ENCODE measurements around the gene PFDN6. TPM values are rescaled to one million over a fixed set of nuclear protein-coding genes. Genes with fewer than 3 reads are reported as not detected.

The PFDN6 gene
- polyA plus RNA-seq, 1 of the 3 experiments (the other 2 are of a cell fraction) = 182 TPM

- H3K36me3 ChIP-seq (replicated peaks in 1 of 2; ENCODE audit: control insufficient read depth in 1 of 2, insufficient read depth in 2 of 2, low read length in 1 of 2) = peaks cover 19 to 27% of the 10 kb centered on the region in 2 experiments
- WGBS (ENCODE audit: low lambda C conversion rate) = 2% methylated on average over 37 of the region's 44 CpGs
- POLR2A ChIA-PET = interaction anchor here (0.8 to 1.9 kb wide), 7 partner anchors 9 to 346 kb away, joined by 3 to 11 read pairs (median 6); partner anchors contain the start of genes B3GALT4, PFDN6, RPS18 and VPS52
- H3K9me2 ChIP-seq = no peaks in the 10 kb centered on the region
- H3K4me2 ChIP-seq = peak within 1 kb of the TSS; percentile 99
- CTCF ChIA-PET = interaction anchor here (0.7 to 4.5 kb wide), 9 partner anchors 18 to 408 kb away, joined by 3 to 16 read pairs (median 4); partner anchors contain the start of genes RPS18 and VPS52
- H3K9me3 ChIP-seq = no peaks in the 10 kb centered on the region
- peak; percentile 92 for DNase-seq
- H3K4me3 ChIP-seq (ENCODE audit: low read depth in 2 of 2, low read length in 1 of 2) = peak within 1 kb of the TSS; percentile 56
- no peaks in the 10 kb centered on the region for H3K27me3 ChIP-seq (ENCODE audit: insufficient read depth)
- no peaks in the 10 kb centered on the region for H4K20me1 ChIP-seq (ENCODE audit: insufficient read depth)
- peak within 1 kb of the TSS; percentile 28 for H2AFZ ChIP-seq (ENCODE audit: low read depth)
- peaks cover 29 to 53% of the 10 kb centered on the region in 2 experiments; a peak in 3 of 4 replicates for H3K4me1 ChIP-seq (ENCODE audit: control insufficient read depth in 1 of 2, insufficient read depth in 2 of 2, low read depth in 1 of 2, low read length in 1 of 2)
- peak within 1 kb of the TSS; percentile 88 to 95 for H3K27ac ChIP-seq (ENCODE audit: low read depth in 2 of 2, low read length in 1 of 2)
- peaks cover 64% of the 10 kb centered on the region for H3K79me2 ChIP-seq (ENCODE audit: insufficient read depth)
- H3K9ac ChIP-seq = peak within 1 kb of the TSS; percentile 60; the same call in 1 of the 2 replicates
- peaks cover 43% of the 10 kb centered on the region for H3F3A ChIP-seq (replicated peaks; ENCODE audit: insufficient read depth)
- TF ChIP-seq PBX3 (IDR thresholded peaks at IDR 0.05) = peak; percentile 37; the same call in 1 of the 2 replicates
- peak; percentile 70 for TF ChIP-seq MAX (IDR thresholded peaks at IDR 0.05; ENCODE audit: low read depth)
- TF ChIP-seq CHD2 (IDR thresholded peaks at IDR 0.05; ENCODE audit: low read length, partially characterized antibody) = peak; percentile 20
- TF ChIP-seq EZH2phosphoT487 (IDR thresholded peaks at IDR 0.05; ENCODE audit: borderline replicate concordance, low read depth) = no peak
- TF ChIP-seq SIN3A (IDR thresholded peaks at IDR 0.05; ENCODE audit: borderline replicate concordance, low read depth, low read length) = no peak
- no peak for TF ChIP-seq EP300 (IDR thresholded peaks at IDR 0.05; ENCODE audit: borderline replicate concordance in 1 of 2, low read depth in 1 of 2, low read length in 1 of 2)
- TF ChIP-seq REST (IDR thresholded peaks at IDR 0.05; ENCODE audit: low read depth, low read length) = no peak
- no peak for TF ChIP-seq USF1 (IDR thresholded peaks at IDR 0.05; ENCODE audit: borderline replicate concordance, low read depth)
- peak; percentile 81; the same call in 1 of the 2 replicates for TF ChIP-seq TAF1 (IDR thresholded peaks at IDR 0.05; ENCODE audit: borderline replicate concordance, low read depth, low read length)
- TF ChIP-seq USF2 (IDR thresholded peaks at IDR 0.05; ENCODE audit: borderline replicate concordance, low read depth, low read length) = no peak
- no peak for TF ChIP-seq NFIC (IDR thresholded peaks at IDR 0.05; ENCODE audit: borderline replicate concordance)
- TF ChIP-seq YY1 (IDR thresholded peaks at IDR 0.05; ENCODE audit: low read depth) = peak; percentile 83
- peak; percentile 78 for TF ChIP-seq POLR2AphosphoS5 (IDR thresholded peaks at IDR 0.05; ENCODE audit: low read depth, low read length)
- no peak for TF ChIP-seq RCOR1 (IDR thresholded peaks at IDR 0.05; ENCODE audit: low read length)
- TF ChIP-seq ZBTB33 (IDR thresholded peaks at IDR 0.05; ENCODE audit: borderline replicate concordance, low read depth) = no peak
- no peak for TF ChIP-seq GATA2 (CRISPR knock-in tag; IDR thresholded peaks at IDR 0.05)
- peak; percentile 50; the same call in 1 of the 2 replicates for TF ChIP-seq MXI1 (IDR thresholded peaks at IDR 0.05; ENCODE audit: low read depth, low read length)
- no peak for TF ChIP-seq ELF1 (IDR thresholded peaks at IDR 0.05)
- no peak for TF ChIP-seq MEF2A (IDR thresholded peaks at IDR 0.05; ENCODE audit: borderline replicate concordance, low read depth)
- peak; percentile 44; the same call in 1 of the 2 replicates for TF ChIP-seq IRF3 (IDR thresholded peaks at IDR 0.05; ENCODE audit: low read depth, low read length)
- TF ChIP-seq FOSL2 (IDR thresholded peaks at IDR 0.05; ENCODE audit: borderline replicate concordance, low read depth) = no peak
These were observed 28.4 kb downstream of the PFDN6 start, which contains the start of gene ZBTB22 for GRCh38 chr6:33317669-33318425. ZBTB22 (minus strand) TSS chr6:33317744; CDS start chr6:33316916, 828 bp downstream.

Data from SK-N-SH (cell line).